ENCODE results near the gene CNTNAP2. TPM values are rescaled to one million over a fixed set of nuclear protein-coding genes. Genes with fewer than 3 reads are reported as not detected.

CNTNAP2 gene
- total and polyA plus RNA-seq, 2 of the 8 experiments (the other 6 are each of a cell fraction or from before 2014, with no cell fraction given) = 27.9 to 71.0 TPM

- TF ChIP-seq, protein P1, sequence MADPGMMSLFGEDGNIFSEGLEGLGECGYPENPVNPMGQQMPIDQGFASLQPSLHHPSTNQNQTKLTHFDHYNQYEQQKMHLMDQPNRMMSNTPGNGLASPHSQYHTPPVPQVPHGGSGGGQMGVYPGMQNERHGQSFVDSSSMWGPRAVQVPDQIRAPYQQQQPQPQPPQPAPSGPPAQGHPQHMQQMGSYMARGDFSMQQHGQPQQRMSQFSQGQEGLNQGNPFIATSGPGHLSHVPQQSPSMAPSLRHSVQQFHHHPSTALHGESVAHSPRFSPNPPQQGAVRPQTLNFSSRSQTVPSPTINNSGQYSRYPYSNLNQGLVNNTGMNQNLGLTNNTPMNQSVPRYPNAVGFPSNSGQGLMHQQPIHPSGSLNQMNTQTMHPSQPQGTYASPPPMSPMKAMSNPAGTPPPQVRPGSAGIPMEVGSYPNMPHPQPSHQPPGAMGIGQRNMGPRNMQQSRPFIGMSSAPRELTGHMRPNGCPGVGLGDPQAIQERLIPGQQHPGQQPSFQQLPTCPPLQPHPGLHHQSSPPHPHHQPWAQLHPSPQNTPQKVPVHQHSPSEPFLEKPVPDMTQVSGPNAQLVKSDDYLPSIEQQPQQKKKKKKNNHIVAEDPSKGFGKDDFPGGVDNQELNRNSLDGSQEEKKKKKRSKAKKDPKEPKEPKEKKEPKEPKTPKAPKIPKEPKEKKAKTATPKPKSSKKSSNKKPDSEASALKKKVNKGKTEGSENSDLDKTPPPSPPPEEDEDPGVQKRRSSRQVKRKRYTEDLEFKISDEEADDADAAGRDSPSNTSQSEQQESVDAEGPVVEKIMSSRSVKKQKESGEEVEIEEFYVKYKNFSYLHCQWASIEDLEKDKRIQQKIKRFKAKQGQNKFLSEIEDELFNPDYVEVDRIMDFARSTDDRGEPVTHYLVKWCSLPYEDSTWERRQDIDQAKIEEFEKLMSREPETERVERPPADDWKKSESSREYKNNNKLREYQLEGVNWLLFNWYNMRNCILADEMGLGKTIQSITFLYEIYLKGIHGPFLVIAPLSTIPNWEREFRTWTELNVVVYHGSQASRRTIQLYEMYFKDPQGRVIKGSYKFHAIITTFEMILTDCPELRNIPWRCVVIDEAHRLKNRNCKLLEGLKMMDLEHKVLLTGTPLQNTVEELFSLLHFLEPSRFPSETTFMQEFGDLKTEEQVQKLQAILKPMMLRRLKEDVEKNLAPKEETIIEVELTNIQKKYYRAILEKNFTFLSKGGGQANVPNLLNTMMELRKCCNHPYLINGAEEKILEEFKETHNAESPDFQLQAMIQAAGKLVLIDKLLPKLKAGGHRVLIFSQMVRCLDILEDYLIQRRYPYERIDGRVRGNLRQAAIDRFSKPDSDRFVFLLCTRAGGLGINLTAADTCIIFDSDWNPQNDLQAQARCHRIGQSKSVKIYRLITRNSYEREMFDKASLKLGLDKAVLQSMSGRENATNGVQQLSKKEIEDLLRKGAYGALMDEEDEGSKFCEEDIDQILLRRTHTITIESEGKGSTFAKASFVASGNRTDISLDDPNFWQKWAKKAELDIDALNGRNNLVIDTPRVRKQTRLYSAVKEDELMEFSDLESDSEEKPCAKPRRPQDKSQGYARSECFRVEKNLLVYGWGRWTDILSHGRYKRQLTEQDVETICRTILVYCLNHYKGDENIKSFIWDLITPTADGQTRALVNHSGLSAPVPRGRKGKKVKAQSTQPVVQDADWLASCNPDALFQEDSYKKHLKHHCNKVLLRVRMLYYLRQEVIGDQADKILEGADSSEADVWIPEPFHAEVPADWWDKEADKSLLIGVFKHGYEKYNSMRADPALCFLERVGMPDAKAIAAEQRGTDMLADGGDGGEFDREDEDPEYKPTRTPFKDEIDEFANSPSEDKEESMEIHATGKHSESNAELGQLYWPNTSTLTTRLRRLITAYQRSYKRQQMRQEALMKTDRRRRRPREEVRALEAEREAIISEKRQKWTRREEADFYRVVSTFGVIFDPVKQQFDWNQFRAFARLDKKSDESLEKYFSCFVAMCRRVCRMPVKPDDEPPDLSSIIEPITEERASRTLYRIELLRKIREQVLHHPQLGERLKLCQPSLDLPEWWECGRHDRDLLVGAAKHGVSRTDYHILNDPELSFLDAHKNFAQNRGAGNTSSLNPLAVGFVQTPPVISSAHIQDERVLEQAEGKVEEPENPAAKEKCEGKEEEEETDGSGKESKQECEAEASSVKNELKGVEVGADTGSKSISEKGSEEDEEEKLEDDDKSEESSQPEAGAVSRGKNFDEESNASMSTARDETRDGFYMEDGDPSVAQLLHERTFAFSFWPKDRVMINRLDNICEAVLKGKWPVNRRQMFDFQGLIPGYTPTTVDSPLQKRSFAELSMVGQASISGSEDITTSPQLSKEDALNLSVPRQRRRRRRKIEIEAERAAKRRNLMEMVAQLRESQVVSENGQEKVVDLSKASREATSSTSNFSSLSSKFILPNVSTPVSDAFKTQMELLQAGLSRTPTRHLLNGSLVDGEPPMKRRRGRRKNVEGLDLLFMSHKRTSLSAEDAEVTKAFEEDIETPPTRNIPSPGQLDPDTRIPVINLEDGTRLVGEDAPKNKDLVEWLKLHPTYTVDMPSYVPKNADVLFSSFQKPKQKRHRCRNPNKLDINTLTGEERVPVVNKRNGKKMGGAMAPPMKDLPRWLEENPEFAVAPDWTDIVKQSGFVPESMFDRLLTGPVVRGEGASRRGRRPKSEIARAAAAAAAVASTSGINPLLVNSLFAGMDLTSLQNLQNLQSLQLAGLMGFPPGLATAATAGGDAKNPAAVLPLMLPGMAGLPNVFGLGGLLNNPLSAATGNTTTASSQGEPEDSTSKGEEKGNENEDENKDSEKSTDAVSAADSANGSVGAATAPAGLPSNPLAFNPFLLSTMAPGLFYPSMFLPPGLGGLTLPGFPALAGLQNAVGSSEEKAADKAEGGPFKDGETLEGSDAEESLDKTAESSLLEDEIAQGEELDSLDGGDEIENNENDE (IDR thresholded peaks at IDR 0.05; ENCODE audit: insufficient replicate concordance, low read length) = no peak
- TF ChIP-seq PHF8 (conservative IDR thresholded peaks at IDR 0.05; ENCODE audit: low read depth, low read length) (no peak), SP2 (IDR thresholded peaks at IDR 0.05; ENCODE audit: low read length) (no peak), ATF3 (IDR thresholded peaks at IDR 0.05; ENCODE audit: insufficient read depth, low read depth, low read length) (no peak), BACH1 (IDR thresholded peaks at IDR 0.05; ENCODE audit: low read length) (no peak), EGR1 (IDR thresholded peaks at IDR 0.05; ENCODE audit: borderline replicate concordance, low read depth, low read length) (no peak), POLR2AphosphoS5 (IDR thresholded peaks at IDR 0.05; ENCODE audit: low read depth, low read length) (no peak), BRCA1 (IDR thresholded peaks at IDR 0.05; ENCODE audit: low read depth, low read length) (no peak), NRF1 (IDR thresholded peaks at IDR 0.05; ENCODE audit: low read depth, low read length) (no peak)
Observed at GRCh38 chr7:148403466-148403993, 2286.9 kb downstream of the CNTNAP2 start (continued).
